Measurements from ENCODE around the gene KRTAP13-3.

KRTAP13-3 gene

GRCh38 chr21:30395731-30396130, 30.0 kb downstream of the KRTAP13-3 start, which contains the start of gene KRTAP13-1:
Gene KRTAP13-1, plus strand, starts transcription at chr21:30396031. Its CDS starts 56 bp downstream, at chr21:30396087.
- Mint-ChIP-seq H3K9me3 (peaks cover 1% of the 10 kb centered on the region), H3K36me3 (no peaks in the 10 kb centered on the region), H3K4me1 (no peaks in the 10 kb centered on the region), H3K4me3 (no peak within 1 kb of the TSS), H3K27me3 (no peaks in the 10 kb centered on the region), H3K27ac (no peak within 1 kb of the TSS)
- CTCF ChIA-PET = interaction anchor here (1.4 kb wide), 1 partner anchor 13 kb away, joined by 4 read pairs; no protein-coding TSS in a partner anchor
- no peak for DNase-seq

GRCh38 chr21:30391492-30392025, 34.2 kb downstream of the KRTAP13-3 start:
- CTCF ChIA-PET = no interaction called here
- Mint-ChIP-seq H3K4me3 (no peak overlapping the region), H3K27me3 (no peaks in the 10 kb centered on the region), H3K4me1 (no peaks in the 10 kb centered on the region), H3K9me3 (peaks cover 5% of the 10 kb centered on the region), H3K27ac (no peak overlapping the region), H3K36me3 (no peaks in the 10 kb centered on the region)
- DNase-seq = no peak

- no peak overlapping the region for H3K27ac Mint-ChIP-seq
- H3K9me3 Mint-ChIP-seq = no peaks in the 10 kb centered on the region
- no peaks in the 10 kb centered on the region for H3K36me3 Mint-ChIP-seq
- CTCF ChIA-PET = no interaction called here
- H3K4me1 Mint-ChIP-seq = no peaks in the 10 kb centered on the region
- DNase-seq = no peak
- H3K4me3 Mint-ChIP-seq = no peak overlapping the region
- no peaks in the 10 kb centered on the region for H3K27me3 Mint-ChIP-seq
Measured at GRCh38 chr21:30382201-30382600, 43.5 kb downstream of the KRTAP13-3 start.
